RWPE2 (cell line): ENCODE results near the gene KIRREL3.

Experiments used
- ATAC-seq: fragments of 200-7000 bp; cut with Tn5 transposase; 3 replicates; pipeline ENCODE4 v1.9.1; 2021; ENCODE audit warnings: low read depth
- DNase-seq: peaks from one replicate; pipeline ENCODE4 v3.0.0-alpha.2; 2020; ENCODE audit warnings: low spot score
- H3K27ac ChIP-seq: fragments of 450-650 bp; 2 replicates; pipeline ENCODE4 v1.5.1; 2017; ENCODE audit warnings: mild to moderate bottlenecking; ENCODE audit not compliant: poor library complexity, severe bottlenecking
- H3K27me3 ChIP-seq: fragments of 250-450 bp; sonication (Bioruptor Pico); 2 replicates; pipeline ENCODE4 v1.5.1; 2021; ENCODE audit warnings: mild to moderate bottlenecking, moderate library complexity; ENCODE audit not compliant: insufficient read depth, poor library complexity, severe bottlenecking
- H3K36me3 ChIP-seq: fragments of 250-450 bp; sonication (Bioruptor Pico); 2 replicates; pipeline ENCODE4 v1.5.1; 2020; ENCODE audit warnings: low read depth, mild to moderate bottlenecking, moderate library complexity
- H3K4me1 ChIP-seq: fragments of 250-450 bp; sonication (Bioruptor Pico); 2 replicates; pipeline ENCODE4 v1.5.1; 2021; ENCODE audit warnings: mild to moderate bottlenecking, moderate library complexity; ENCODE audit not compliant: insufficient read depth, poor library complexity, severe bottlenecking
- H3K4me3 ChIP-seq: fragments of 250-450 bp; sonication (Bioruptor Pico); 2 replicates; pipeline ENCODE4 v1.5.1; 2021; ENCODE audit warnings: mild to moderate bottlenecking, moderate library complexity; ENCODE audit not compliant: severe bottlenecking
- H3K9me3 ChIP-seq: fragments of 250-450 bp; sonication (Bioruptor Pico); 2 replicates; pipeline ENCODE4 v1.5.1; 2021; ENCODE audit warnings: mild to moderate bottlenecking, moderate library complexity; ENCODE audit not compliant: severe bottlenecking
- CTCF ChIP-seq: fragments of 450-650 bp; IDR thresholded peaks from one replicate; pipeline ENCODE4 v1.5.1; 2017; ENCODE audit warnings: mild to moderate bottlenecking, moderate library complexity; ENCODE audit not compliant: poor library complexity, severe bottlenecking

The KIRREL3 gene

GRCh38 chr11:126589492-126589803 lies 411.1 kb downstream of the KIRREL3 start:
- Histone ChIP-seq H3K27ac (no peak overlapping the region), H3K9me3 (no peaks in the 10 kb centered on the region), H3K36me3 (no peaks in the 10 kb centered on the region), H3K4me1 (peaks cover 8% of the 10 kb centered on the region), H3K4me3 (no peak overlapping the region), H3K27me3 (no peaks in the 10 kb centered on the region)
- TF ChIP-seq CTCF, result no peak
- ATAC-seq (no peak), DNase-seq (no peak)

- TF ChIP-seq CTCF, result no peak
- Histone ChIP-seq H3K4me3 (no peak overlapping the region), H3K36me3 (no peaks in the 10 kb centered on the region), H3K4me1 (peaks cover 8% of the 10 kb centered on the region), H3K9me3 (no peaks in the 10 kb centered on the region), H3K27me3 (no peaks in the 10 kb centered on the region), H3K27ac (no peak overlapping the region)
- ATAC-seq (no peak), DNase-seq (no peak)
These were observed 411.7 kb downstream of the KIRREL3 start for GRCh38 chr11:126588630-126589491.

GRCh38 chr11:126587541-126587940 lies 413.0 kb downstream of the KIRREL3 start:
- Histone ChIP-seq H3K27me3 (no peaks in the 10 kb centered on the region), H3K9me3 (no peaks in the 10 kb centered on the region), H3K36me3 (no peaks in the 10 kb centered on the region), H3K4me3 (no peak overlapping the region), H3K27ac (no peak overlapping the region), H3K4me1 (peaks cover 8% of the 10 kb centered on the region)
- TF ChIP-seq CTCF, result no peak
- no peak for ATAC-seq
- no peak for DNase-seq

GRCh38 chr11:126585774-126586491 lies 414.6 kb downstream of the KIRREL3 start:
- Histone ChIP-seq H3K4me3 (no peak overlapping the region), H3K36me3 (no peaks in the 10 kb centered on the region), H3K27me3 (no peaks in the 10 kb centered on the region), H3K4me1 (peaks cover 8% of the 10 kb centered on the region), H3K27ac (peak overlapping the region; percentile 33), H3K9me3 (no peaks in the 10 kb centered on the region)
- peak; percentile 73 for DNase-seq
- peak; percentile 98 for ATAC-seq
- TF ChIP-seq CTCF, result no peak

- H3K27me3 ChIP-seq, result no peaks in the 10 kb centered on the region
- DNase-seq (no peak), ATAC-seq (no peak)
- H3K4me1 ChIP-seq, result peaks cover 8% of the 10 kb centered on the region
- H3K9me3 ChIP-seq, result no peaks in the 10 kb centered on the region
- no peak overlapping the region for H3K4me3 ChIP-seq
- H3K36me3 ChIP-seq, result no peaks in the 10 kb centered on the region
- H3K27ac ChIP-seq, result peak overlapping the region; percentile 33
- no peak for TF ChIP-seq CTCF
These were observed 415.2 kb downstream of the KIRREL3 start for GRCh38 chr11:126585388-126585773.
